Osteoblast (primary cell): Measurements from ENCODE around the gene NDUFAF2. TPM values are rescaled to one million over a fixed set of nuclear protein-coding genes. Genes with fewer than 3 reads are reported as not detected.

Experiments used
- DNase-seq: peaks from one replicate; pipeline ENCODE4 v3.0.0; 2011; ENCODE audit warnings: low spot score, mixed read lengths; ENCODE audit not compliant: insufficient read length; ENCODE audit errors: missing footprints
- H2AFZ ChIP-seq: 2 replicates; pipeline ENCODE4 v1.6.0; 2011; ENCODE audit warnings: mild to moderate bottlenecking, low read length
- H3K27ac ChIP-seq: 2 replicates; pipeline ENCODE4 v1.5.1; 2011; ENCODE audit warnings: mild to moderate bottlenecking, low read depth, low read length, moderate library complexity
- H3K27me3 ChIP-seq: 2 replicates; pipeline ENCODE4 v1.6.0; 2012; ENCODE audit warnings: mild to moderate bottlenecking, control low read depth, inconsistent platforms, low read length, moderate library complexity; ENCODE audit not compliant: insufficient read depth
- H3K36me3 ChIP-seq: 2 replicates; pipeline ENCODE4 v1.5.1; 2011; ENCODE audit warnings: mild to moderate bottlenecking, low read length, control low read depth, moderate library complexity; ENCODE audit not compliant: insufficient read depth
- H3K4me1 ChIP-seq: 2 replicates; pipeline ENCODE4 v1.5.1; 2011; ENCODE audit warnings: mild to moderate bottlenecking, low read length, control low read depth, moderate library complexity; ENCODE audit not compliant: insufficient read depth
- H3K4me2 ChIP-seq: 2 replicates; pipeline ENCODE4 v1.6.0; 2011; ENCODE audit warnings: mild to moderate bottlenecking, low read length; ENCODE audit not compliant: insufficient read depth
- H3K4me3 ChIP-seq: fragments of 200-600 bp; sonication (generic); 3 replicates; pipeline ENCODE4 v1.5.1; 2012; ENCODE audit warnings: mild to moderate bottlenecking, low read length, inconsistent platforms; ENCODE audit not compliant: insufficient read depth
- H3K79me2 ChIP-seq: 2 replicates; pipeline ENCODE4 v1.6.0; 2012; ENCODE audit warnings: mild to moderate bottlenecking, low read length, control low read depth, inconsistent platforms; ENCODE audit not compliant: insufficient read depth
- H3K9me3 ChIP-seq: 2 replicates; pipeline ENCODE4 v1.5.1; 2011; ENCODE audit warnings: low read depth, low read length, control low read depth
- H4K20me1 ChIP-seq: 2 replicates; pipeline ENCODE4 v1.6.0; 2012; ENCODE audit warnings: mild to moderate bottlenecking, low read length, control low read depth; ENCODE audit not compliant: insufficient read depth
- CTCF ChIP-seq: IDR thresholded peaks from 2 replicates; pipeline ENCODE4 v1.5.1; 2011; ENCODE audit warnings: mild to moderate bottlenecking, low read depth, low read length, moderate library complexity; ENCODE audit errors: extremely low read depth
- total RNA-seq: library from RNA; depleted of rRNA; stranded (reverse); fragments of >200 nt; gene quantifications from 2 replicates; pipeline ENCODE4 v1.2.3, GENCODE V29; 2012

NDUFAF2 gene
- total RNA-seq, 1 donor, result 22.1 TPM

GRCh38 chr5:61141801-61142200 is 196.8 kb downstream of the NDUFAF2 start:
- Histone ChIP-seq H3K27me3 (no peaks in the 10 kb centered on the region), H3K79me2 (no peaks in the 10 kb centered on the region), H3K36me3 (no peaks in the 10 kb centered on the region), H4K20me1 (no peaks in the 10 kb centered on the region), H3K4me1 (no peaks in the 10 kb centered on the region), H3K27ac (no peak overlapping the region), H3K4me2 (no peak overlapping the region), H3K4me3 (no peak overlapping the region), H3K9me3 (no peaks in the 10 kb centered on the region), H2AFZ (no peak overlapping the region)
- TF ChIP-seq CTCF, result no peak
- DNase-seq, result no peak

- H3K4me3 ChIP-seq, result no peak overlapping the region
- H2AFZ ChIP-seq, result no peak overlapping the region
- H3K27ac ChIP-seq, result no peak overlapping the region
- no peaks in the 10 kb centered on the region for H4K20me1 ChIP-seq
- TF ChIP-seq CTCF, result no peak
- no peaks in the 10 kb centered on the region for H3K9me3 ChIP-seq
- no peaks in the 10 kb centered on the region for H3K27me3 ChIP-seq
- H3K4me1 ChIP-seq, result no peaks in the 10 kb centered on the region
- no peak for DNase-seq
- no peaks in the 10 kb centered on the region for H3K36me3 ChIP-seq
- H3K4me2 ChIP-seq, result no peak overlapping the region
- no peaks in the 10 kb centered on the region for H3K79me2 ChIP-seq
Measured at GRCh38 chr5:61142391-61142790, 197.4 kb downstream of the NDUFAF2 start.

GRCh38 chr5:61142811-61143210 is 197.8 kb downstream of the NDUFAF2 start:
- Histone ChIP-seq H3K9me3 (no peaks in the 10 kb centered on the region), H3K27me3 (no peaks in the 10 kb centered on the region), H4K20me1 (no peaks in the 10 kb centered on the region), H3K36me3 (no peaks in the 10 kb centered on the region), H3K79me2 (no peaks in the 10 kb centered on the region), H3K4me2 (no peak overlapping the region), H3K27ac (no peak overlapping the region), H3K4me1 (no peaks in the 10 kb centered on the region), H2AFZ (no peak overlapping the region), H3K4me3 (no peak overlapping the region)
- no peak for TF ChIP-seq CTCF
- DNase-seq, result no peak

- no peak for DNase-seq
- no peak for TF ChIP-seq CTCF
Measured at GRCh38 chr5:61148515-61148914, 203.5 kb downstream of the NDUFAF2 start.

More at GRCh38 chr5:61148515-61148914, 203.5 kb downstream of the NDUFAF2 start:
- Histone ChIP-seq H3K27ac (no peak overlapping the region), H2AFZ (no peak overlapping the region), H3K4me3 (no peak overlapping the region), H3K9me3 (no peaks in the 10 kb centered on the region), H3K27me3 (no peaks in the 10 kb centered on the region), H3K36me3 (no peaks in the 10 kb centered on the region), H3K79me2 (no peaks in the 10 kb centered on the region), H3K4me1 (no peaks in the 10 kb centered on the region), H3K4me2 (no peak overlapping the region), H4K20me1 (no peaks in the 10 kb centered on the region)
